Muscle layer of colon (tissue), 2 donors: Measurements from ENCODE around the gene PRMT7.

Experiments used
- H3K27ac ChIP-seq: one replicate; pipeline ENCODE4 v1.7.0; 2013; ENCODE audit warnings: low read depth, mild to moderate bottlenecking, low read length, moderate library complexity
- H3K27me3 ChIP-seq, 2 donors: one replicate each; pipeline ENCODE4 v1.7.0; 2013; ENCODE audit warnings: low read length in 2 of 2, mild to moderate bottlenecking in 2 of 2; ENCODE audit not compliant: insufficient read depth in 2 of 2, control insufficient read depth in 1 of 2
- H3K36me3 ChIP-seq: one replicate; pipeline ENCODE4 v1.7.0; 2013; ENCODE audit warnings: mild to moderate bottlenecking, low read length; ENCODE audit not compliant: insufficient read depth
- H3K4me1 ChIP-seq: one replicate; pipeline ENCODE4 v1.7.0; 2013; ENCODE audit warnings: mild to moderate bottlenecking, low read length; ENCODE audit not compliant: insufficient read depth
- H3K4me3 ChIP-seq, 2 donors: one replicate each; pipeline ENCODE4 v1.7.0; 2013; ENCODE audit warnings: low read length in 2 of 2, low read depth in 1 of 2, mild to moderate bottlenecking in 1 of 2, moderate library complexity in 1 of 2
- H3K9ac ChIP-seq: one replicate; pipeline ENCODE4 v1.7.0; 2013; ENCODE audit warnings: low read length
- H3K9me3 ChIP-seq: one replicate; pipeline ENCODE4 v1.7.0; 2013; ENCODE audit warnings: mild to moderate bottlenecking, low read length
- donor health status: abdominal sarcoma.
- donor health status: Adenocarcinoma of cecum.

The PRMT7 gene

DNA sequence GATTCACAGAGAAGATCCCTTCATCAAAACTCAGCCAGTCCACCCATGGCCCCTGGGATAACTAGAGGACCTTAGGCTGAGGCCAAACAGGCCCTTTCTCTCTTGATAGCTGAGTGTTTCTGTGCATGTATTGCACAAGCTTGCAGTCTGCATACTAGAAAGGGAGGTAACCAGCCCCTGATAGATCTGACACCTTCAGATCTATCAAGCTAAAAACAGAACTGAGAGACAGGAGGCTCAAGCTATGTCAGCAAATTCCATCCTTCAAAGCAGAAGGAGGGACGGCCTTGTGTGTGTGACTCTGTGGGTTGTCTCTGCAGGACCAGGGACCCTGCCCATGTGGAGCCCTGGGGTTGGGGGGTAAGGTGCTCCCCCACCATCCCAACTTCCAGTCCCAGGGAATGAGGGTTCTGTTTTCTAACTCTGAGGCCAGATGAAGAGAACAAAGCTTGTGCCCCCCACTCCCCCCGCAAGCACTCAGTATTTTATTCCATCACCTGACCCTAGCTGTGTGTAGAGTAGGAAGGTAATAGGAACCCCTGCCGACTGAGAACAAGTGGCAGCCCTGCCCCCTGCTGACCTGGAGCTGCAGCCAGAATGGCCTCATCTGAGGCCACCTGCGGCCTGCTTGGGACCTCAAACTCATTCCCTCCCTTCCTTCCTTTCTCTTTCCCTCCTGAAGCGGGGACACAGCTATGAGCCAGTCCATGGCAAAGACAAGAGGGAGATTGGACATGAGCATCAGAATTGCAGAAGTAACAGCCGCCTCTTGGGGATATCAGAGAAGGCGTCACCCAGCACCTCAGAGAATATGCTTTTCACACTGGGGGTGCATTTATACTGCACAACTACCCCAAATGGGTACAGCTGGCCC, 73.7 kb downstream of the PRMT7 start:
- no peak overlapping the region for H3K9ac ChIP-seq
- H3K4me3 ChIP-seq: no peak overlapping the region
- H3K27me3 ChIP-seq: no peaks in the 10 kb centered on the region
- no peak overlapping the region for H3K27ac ChIP-seq
- no peaks in the 10 kb centered on the region for H3K9me3 ChIP-seq
- H3K36me3 ChIP-seq: no peaks in the 10 kb centered on the region
- no peaks in the 10 kb centered on the region for H3K4me1 ChIP-seq

DNA sequence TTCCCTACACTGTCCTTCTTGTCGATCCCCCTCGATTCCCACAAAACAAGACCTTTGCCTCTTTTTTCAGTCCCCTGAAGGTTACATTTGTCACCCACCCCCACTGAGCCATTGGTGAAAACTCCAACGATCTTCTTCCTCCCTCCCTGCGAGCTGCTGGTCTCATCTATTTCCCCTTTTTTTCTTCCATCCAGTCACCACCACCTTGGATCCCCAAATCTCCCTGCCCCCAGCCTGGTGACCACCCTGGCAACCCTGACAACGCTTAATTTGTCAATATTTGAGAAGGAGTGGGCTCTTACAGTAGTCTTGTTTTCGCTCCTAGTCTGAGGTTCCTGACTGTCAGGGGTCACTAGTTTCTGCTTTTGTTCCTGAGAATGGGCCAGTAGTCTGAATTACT, 74.6 kb downstream of the PRMT7 start:
- no peaks in the 10 kb centered on the region for H3K27me3 ChIP-seq
- no peaks in the 10 kb centered on the region for H3K4me1 ChIP-seq
- no peak overlapping the region for H3K27ac ChIP-seq
- H3K36me3 ChIP-seq: no peaks in the 10 kb centered on the region
- no peak overlapping the region for H3K9ac ChIP-seq
- no peaks in the 10 kb centered on the region for H3K9me3 ChIP-seq
- no peak overlapping the region for H3K4me3 ChIP-seq

- Histone ChIP-seq H3K4me3 (no peak overlapping the region), H3K9me3 (no peaks in the 10 kb centered on the region), H3K9ac (no peak overlapping the region)
Observed at GRCh38 chr16:68386628-68387027, 75.8 kb downstream of the PRMT7 start.

DNA sequence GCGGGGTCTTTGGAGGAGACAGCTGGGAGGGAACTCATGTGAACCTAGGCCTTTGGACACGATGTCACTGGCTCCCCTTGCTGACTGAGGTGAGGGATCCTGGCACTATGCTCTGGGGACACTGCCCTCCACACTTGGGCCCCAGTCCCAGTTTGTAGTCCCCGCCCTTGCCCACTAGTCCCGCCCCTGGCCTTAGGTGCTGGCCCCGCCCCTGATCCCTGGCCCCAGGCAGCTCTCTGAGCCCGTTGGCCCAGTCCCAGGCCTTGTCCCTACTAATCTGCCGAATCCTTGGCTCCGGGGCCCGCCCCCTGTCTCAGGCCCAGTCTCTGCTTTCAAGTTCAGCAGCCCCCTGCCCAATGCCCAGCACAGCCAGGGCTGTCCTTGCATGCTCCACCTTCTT, 76.5 kb downstream of the PRMT7 start:
- H3K9ac ChIP-seq: no peak overlapping the region
- H3K4me3 ChIP-seq: no peak overlapping the region
- H3K27me3 ChIP-seq: no peaks in the 10 kb centered on the region

More at GRCh38 chr16:68386628-68387027, 75.8 kb downstream of the PRMT7 start:
- Histone ChIP-seq H3K27ac (no peak overlapping the region), H3K4me1 (no peaks in the 10 kb centered on the region), H3K27me3 (no peaks in the 10 kb centered on the region), H3K36me3 (no peaks in the 10 kb centered on the region)

GRCh38 chr16:68388124-68388523, 77.3 kb downstream of the PRMT7 start:
- no peaks in the 10 kb centered on the region for H3K9me3 ChIP-seq
- H3K27me3 ChIP-seq: no peaks in the 10 kb centered on the region
- H3K4me1 ChIP-seq: no peaks in the 10 kb centered on the region
- H3K9ac ChIP-seq: no peak overlapping the region
- H3K27ac ChIP-seq: no peak overlapping the region
- no peak overlapping the region for H3K4me3 ChIP-seq
- H3K36me3 ChIP-seq: no peaks in the 10 kb centered on the region

More for the DNA sequence above, 76.5 kb downstream of the PRMT7 start:
- H3K9me3 ChIP-seq: no peaks in the 10 kb centered on the region
- H3K4me1 ChIP-seq: no peaks in the 10 kb centered on the region
- H3K27ac ChIP-seq: no peak overlapping the region
- H3K36me3 ChIP-seq: no peaks in the 10 kb centered on the region

DNA sequence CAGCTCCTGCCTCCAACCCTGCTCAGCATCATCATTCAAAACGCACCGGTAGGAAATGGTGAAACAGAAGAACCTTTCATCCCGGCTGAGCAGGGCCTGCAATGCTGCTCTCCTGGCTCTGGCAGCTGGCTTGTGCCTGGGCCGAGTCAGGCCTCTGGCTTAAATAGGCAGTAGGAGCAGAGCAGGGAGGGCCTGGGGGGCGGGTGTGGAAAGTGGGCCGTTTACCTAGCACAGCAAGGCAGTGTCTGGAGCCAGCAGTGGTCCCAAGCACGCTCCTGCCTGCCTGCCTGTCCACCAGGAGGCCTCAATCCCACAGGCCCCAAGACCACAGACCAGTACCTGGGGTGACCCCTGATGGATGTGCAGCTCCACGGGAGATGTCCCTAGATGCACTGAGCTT, 78.2 kb downstream of the PRMT7 start:
- no peaks in the 10 kb centered on the region for H3K4me1 ChIP-seq
- no peak overlapping the region for H3K27ac ChIP-seq
- no peak overlapping the region for H3K9ac ChIP-seq
- H3K27me3 ChIP-seq: no peaks in the 10 kb centered on the region
- no peak overlapping the region for H3K4me3 ChIP-seq
- no peaks in the 10 kb centered on the region for H3K36me3 ChIP-seq
- H3K9me3 ChIP-seq: no peaks in the 10 kb centered on the region

DNA sequence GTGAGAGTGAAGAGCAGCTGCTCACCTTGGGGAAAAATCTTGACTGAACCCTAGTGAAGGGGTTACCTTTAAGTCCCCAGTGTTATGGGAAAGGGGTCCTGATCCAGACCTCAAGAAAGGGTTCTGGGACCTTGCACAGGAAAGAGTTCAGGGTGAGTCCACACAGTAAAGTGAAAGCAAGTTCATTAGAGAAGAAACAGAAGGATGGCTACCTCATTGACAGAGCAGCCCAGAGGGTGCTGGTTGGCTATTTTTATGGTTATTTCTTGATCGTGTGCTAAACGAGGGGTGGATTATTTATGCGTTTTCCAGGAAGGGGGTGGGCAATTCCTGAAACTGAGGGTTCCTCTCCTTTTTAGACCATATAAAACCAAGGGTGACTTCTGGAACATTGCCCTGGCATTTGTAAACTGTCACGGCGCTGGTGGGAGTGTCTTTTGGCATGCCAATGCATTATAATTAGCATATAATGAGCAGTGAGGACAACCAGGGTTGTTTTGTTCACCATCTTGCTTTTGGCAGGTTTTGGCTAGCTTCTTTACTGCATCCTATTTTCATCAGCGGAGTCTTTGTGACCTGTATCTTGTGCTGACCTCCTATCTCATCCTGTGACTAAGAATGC, 79.0 kb downstream of the PRMT7 start:
- Histone ChIP-seq H3K4me3 (no peak overlapping the region), H3K9me3 (no peaks in the 10 kb centered on the region), H3K27ac (no peak overlapping the region), H3K9ac (no peak overlapping the region), H3K4me1 (no peaks in the 10 kb centered on the region), H3K27me3 (no peaks in the 10 kb centered on the region), H3K36me3 (no peaks in the 10 kb centered on the region)

- no peaks in the 10 kb centered on the region for H3K36me3 ChIP-seq
- no peaks in the 10 kb centered on the region for H3K27me3 ChIP-seq
- H3K4me3 ChIP-seq: no peak overlapping the region
- H3K9me3 ChIP-seq: no peaks in the 10 kb centered on the region
- no peak overlapping the region for H3K9ac ChIP-seq
- H3K4me1 ChIP-seq: no peaks in the 10 kb centered on the region
- H3K27ac ChIP-seq: no peak overlapping the region
Observed at GRCh38 chr16:68393333-68393732, 82.5 kb downstream of the PRMT7 start.

GRCh38 chr16:68395167-68395786, 84.5 kb downstream of the PRMT7 start:
- H3K4me1 ChIP-seq: no peaks in the 10 kb centered on the region
- no peaks in the 10 kb centered on the region for H3K9me3 ChIP-seq
- H3K27ac ChIP-seq: no peak overlapping the region
- no peaks in the 10 kb centered on the region for H3K27me3 ChIP-seq
- no peak overlapping the region for H3K9ac ChIP-seq
- H3K36me3 ChIP-seq: no peaks in the 10 kb centered on the region
- H3K4me3 ChIP-seq: no peak overlapping the region

DNA sequence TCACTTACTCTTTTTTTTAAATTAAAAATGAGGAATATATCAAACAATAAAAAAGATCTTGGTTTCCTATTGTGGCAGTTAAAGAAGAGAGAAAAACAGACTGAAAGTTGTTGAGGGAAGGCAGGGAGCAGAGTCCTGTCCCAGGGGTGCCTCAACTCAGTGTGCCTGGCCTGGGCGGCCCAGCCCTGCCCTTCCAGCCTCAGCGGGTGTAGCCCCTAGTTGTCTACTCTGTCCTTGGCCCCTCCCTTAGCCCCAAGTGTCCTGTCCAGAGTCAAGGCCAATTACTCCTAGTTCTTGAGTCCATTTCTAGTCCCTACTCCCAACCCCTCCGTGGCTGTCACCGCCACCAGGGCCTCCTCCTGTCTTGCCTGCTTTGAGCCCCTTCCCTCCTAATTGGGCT, 85.0 kb downstream of the PRMT7 start:
- Histone ChIP-seq H3K9me3 (no peaks in the 10 kb centered on the region), H3K36me3 (no peaks in the 10 kb centered on the region), H3K4me1 (no peaks in the 10 kb centered on the region), H3K9ac (no peak overlapping the region), H3K27ac (no peak overlapping the region), H3K27me3 (no peaks in the 10 kb centered on the region), H3K4me3 (no peak overlapping the region)

DNA sequence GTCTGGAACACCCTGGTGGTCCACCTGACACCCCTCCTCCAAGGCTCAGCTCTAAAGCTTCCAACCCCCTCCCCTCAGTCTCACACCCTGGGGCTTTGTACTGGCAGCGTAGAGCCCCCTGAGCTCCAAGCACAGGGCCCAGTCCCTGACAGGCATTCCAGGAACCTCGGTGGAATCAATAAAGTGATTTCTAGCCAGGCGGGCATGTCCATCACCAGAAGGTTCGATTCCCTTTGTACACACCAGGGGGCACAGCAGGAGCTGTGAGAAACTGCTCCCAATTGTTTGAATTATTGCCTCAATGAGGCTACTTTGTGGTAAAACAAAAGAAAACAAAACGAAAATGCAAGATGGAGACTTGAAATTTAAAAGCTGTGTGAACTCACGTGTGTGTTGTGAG, 85.7 kb downstream of the PRMT7 start:
- no peaks in the 10 kb centered on the region for H3K27me3 ChIP-seq
- H3K9me3 ChIP-seq: no peaks in the 10 kb centered on the region
- no peaks in the 10 kb centered on the region for H3K4me1 ChIP-seq
- no peak overlapping the region for H3K9ac ChIP-seq
- no peak overlapping the region for H3K27ac ChIP-seq
- H3K4me3 ChIP-seq: no peak overlapping the region
- no peaks in the 10 kb centered on the region for H3K36me3 ChIP-seq
